Measurements from ENCODE around the gene MYH14. TPM values are rescaled to one million over a fixed set of nuclear protein-coding genes. Genes with fewer than 3 reads are reported as not detected.

MYH14 gene
- total and polyA plus RNA-seq, 10 of the 15 experiments (the other 5 are each of a cell fraction or from before 2014, with no cell fraction given): 0.06 to 0.69 (median 0.15) TPM; not detected in 4

DNA sequence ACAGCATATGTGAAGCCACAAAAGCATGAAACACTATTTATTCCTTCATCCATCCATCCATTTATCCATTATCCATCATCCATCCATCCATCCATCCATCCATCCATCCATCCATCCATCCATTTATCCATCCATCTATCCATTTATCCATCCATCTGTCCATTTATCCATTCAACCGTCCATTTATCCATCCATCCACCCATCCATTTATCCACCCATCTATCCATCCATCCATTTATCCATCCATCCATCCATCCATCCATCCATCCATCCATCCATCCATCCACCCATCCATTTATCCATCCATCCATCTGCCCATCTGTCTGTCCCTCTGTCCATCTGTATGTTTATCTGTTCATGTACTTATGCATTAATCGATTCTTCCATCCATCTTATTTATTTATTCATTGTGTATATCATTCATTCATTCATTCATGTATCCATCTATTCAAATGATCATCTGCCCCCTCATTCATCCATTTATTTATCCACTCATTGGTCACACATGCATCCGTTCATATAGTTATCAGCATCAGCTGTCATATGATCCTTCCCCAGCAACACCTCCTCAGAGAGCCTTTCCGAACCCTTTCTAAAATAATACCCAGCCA, 7.0 kb upstream of the MYH14 start (continued):
- TF ChIP-seq, protein P1, sequence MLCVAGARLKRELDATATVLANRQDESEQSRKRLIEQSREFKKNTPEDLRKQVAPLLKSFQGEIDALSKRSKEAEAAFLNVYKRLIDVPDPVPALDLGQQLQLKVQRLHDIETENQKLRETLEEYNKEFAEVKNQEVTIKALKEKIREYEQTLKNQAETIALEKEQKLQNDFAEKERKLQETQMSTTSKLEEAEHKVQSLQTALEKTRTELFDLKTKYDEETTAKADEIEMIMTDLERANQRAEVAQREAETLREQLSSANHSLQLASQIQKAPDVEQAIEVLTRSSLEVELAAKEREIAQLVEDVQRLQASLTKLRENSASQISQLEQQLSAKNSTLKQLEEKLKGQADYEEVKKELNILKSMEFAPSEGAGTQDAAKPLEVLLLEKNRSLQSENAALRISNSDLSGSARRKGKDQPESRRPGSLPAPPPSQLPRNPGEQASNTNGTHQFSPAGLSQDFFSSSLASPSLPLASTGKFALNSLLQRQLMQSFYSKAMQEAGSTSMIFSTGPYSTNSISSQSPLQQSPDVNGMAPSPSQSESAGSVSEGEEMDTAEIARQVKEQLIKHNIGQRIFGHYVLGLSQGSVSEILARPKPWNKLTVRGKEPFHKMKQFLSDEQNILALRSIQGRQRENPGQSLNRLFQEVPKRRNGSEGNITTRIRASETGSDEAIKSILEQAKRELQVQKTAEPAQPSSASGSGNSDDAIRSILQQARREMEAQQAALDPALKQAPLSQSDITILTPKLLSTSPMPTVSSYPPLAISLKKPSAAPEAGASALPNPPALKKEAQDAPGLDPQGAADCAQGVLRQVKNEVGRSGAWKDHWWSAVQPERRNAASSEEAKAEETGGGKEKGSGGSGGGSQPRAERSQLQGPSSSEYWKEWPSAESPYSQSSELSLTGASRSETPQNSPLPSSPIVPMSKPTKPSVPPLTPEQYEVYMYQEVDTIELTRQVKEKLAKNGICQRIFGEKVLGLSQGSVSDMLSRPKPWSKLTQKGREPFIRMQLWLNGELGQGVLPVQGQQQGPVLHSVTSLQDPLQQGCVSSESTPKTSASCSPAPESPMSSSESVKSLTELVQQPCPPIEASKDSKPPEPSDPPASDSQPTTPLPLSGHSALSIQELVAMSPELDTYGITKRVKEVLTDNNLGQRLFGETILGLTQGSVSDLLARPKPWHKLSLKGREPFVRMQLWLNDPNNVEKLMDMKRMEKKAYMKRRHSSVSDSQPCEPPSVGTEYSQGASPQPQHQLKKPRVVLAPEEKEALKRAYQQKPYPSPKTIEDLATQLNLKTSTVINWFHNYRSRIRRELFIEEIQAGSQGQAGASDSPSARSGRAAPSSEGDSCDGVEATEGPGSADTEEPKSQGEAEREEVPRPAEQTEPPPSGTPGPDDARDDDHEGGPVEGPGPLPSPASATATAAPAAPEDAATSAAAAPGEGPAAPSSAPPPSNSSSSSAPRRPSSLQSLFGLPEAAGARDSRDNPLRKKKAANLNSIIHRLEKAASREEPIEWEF (IDR thresholded peaks at IDR 0.05; ENCODE audit: insufficient replicate concordance, low read depth, low read length): no peak
- TF ChIP-seq, protein P2, sequence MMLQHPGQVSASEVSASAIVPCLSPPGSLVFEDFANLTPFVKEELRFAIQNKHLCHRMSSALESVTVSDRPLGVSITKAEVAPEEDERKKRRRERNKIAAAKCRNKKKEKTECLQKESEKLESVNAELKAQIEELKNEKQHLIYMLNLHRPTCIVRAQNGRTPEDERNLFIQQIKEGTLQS (IDR thresholded peaks at IDR 0.05; ENCODE audit: borderline replicate concordance, extremely low read depth, low read depth, low read length): no peak
- TF ChIP-seq EED (IDR thresholded peaks at IDR 0.05; ENCODE audit: low read depth) (no peak), ESRRA (IDR thresholded peaks at IDR 0.05; ENCODE audit: low read length) (no peak), RAD51 (IDR thresholded peaks at IDR 0.05) (no peak), MEF2B (IDR thresholded peaks at IDR 0.05; ENCODE audit: partially characterized antibody, poor library complexity, severe bottlenecking) (no peak), RB1 (IDR thresholded peaks at IDR 0.05; ENCODE audit: borderline replicate concordance) (no peak), HCFC1 (IDR thresholded peaks at IDR 0.05; ENCODE audit: low read length) (no peak), HDGF (IDR thresholded peaks at IDR 0.05) (no peak)
- TF ChIP-seq, protein P3, sequence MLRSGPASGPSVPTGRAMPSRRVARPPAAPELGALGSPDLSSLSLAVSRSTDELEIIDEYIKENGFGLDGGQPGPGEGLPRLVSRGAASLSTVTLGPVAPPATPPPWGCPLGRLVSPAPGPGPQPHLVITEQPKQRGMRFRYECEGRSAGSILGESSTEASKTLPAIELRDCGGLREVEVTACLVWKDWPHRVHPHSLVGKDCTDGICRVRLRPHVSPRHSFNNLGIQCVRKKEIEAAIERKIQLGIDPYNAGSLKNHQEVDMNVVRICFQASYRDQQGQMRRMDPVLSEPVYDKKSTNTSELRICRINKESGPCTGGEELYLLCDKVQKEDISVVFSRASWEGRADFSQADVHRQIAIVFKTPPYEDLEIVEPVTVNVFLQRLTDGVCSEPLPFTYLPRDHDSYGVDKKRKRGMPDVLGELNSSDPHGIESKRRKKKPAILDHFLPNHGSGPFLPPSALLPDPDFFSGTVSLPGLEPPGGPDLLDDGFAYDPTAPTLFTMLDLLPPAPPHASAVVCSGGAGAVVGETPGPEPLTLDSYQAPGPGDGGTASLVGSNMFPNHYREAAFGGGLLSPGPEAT (IDR thresholded peaks at IDR 0.05; ENCODE audit: low read depth): no peak

Data from GM12878 (cell line).